Calu3 (cell line): ENCODE measurements around the gene RFX3. TPM values are rescaled to one million over a fixed set of nuclear protein-coding genes. Genes with fewer than 3 reads are reported as not detected.

Source experiments
- BruUV-seq: library from RNA; stranded (reverse); fragments of 400-500 nt; replicated peaks from 2 replicates; lab custom pipeline; 2021; lab: Mats Ljungman, UMichigan
- CTCF ChIA-PET: fragments of 300-600 bp; sonication (Branson Sonifier 250); formaldehyde crosslinking; loops from one replicate; lab custom pipeline; 2022; ENCODE audit warnings: antibody characterized with exemption; lab: Charles Lee
- DNase-seq: peaks from one replicate; pipeline ENCODE4 v3.0.0; 2022
- H3K27ac Mint-ChIP-seq: one replicate; pipeline ENCODE4 v1.8.0; 2022; ENCODE audit warnings: mixed read lengths; ENCODE audit not compliant: unreplicated experiment
- H3K27me3 Mint-ChIP-seq: one replicate; pipeline ENCODE4 v1.8.0; 2022; ENCODE audit warnings: mixed read lengths; ENCODE audit not compliant: unreplicated experiment
- H3K36me3 Mint-ChIP-seq: one replicate; pipeline ENCODE4 v1.8.0; 2022; ENCODE audit warnings: mild to moderate bottlenecking, moderate library complexity, mixed read lengths; ENCODE audit not compliant: insufficient read depth, unreplicated experiment
- H3K4me1 Mint-ChIP-seq: one replicate; pipeline ENCODE4 v1.8.0; 2022; ENCODE audit warnings: mild to moderate bottlenecking, low read depth, mixed read lengths; ENCODE audit not compliant: unreplicated experiment
- H3K4me3 Mint-ChIP-seq: one replicate; pipeline ENCODE4 v1.8.0; 2022; ENCODE audit warnings: mild to moderate bottlenecking, low read depth, moderate library complexity, mixed read lengths; ENCODE audit not compliant: unreplicated experiment
- H3K9me3 Mint-ChIP-seq: one replicate; pipeline ENCODE4 v1.8.0; 2022; ENCODE audit warnings: low read depth, mixed read lengths; ENCODE audit not compliant: unreplicated experiment
- intact Hi-C: fragments of 100-400 bp; cut with micrococcal nuclease; formaldehyde crosslinking; loops from one replicate; pipeline ENCODE4 v1.10.0; 2022; ENCODE audit not compliant: unreplicated experiment
- total RNA-seq: library from RNA; stranded (reverse); gene quantifications from 2 replicates; pipeline ENCODE4 v1.2.3, GENCODE V29; 2022
- TF ChIP-seq, protein P1 (sequence below): fragments of 200-600 bp; IDR thresholded peaks from one replicate; pipeline ENCODE4 v1.8.0; 2022; ENCODE audit warnings: antibody characterized with exemption; ENCODE audit not compliant: unreplicated experiment

Gene RFX3
- total RNA-seq, 1 experiment from 2014 or later, result 10.1 TPM

DNA sequence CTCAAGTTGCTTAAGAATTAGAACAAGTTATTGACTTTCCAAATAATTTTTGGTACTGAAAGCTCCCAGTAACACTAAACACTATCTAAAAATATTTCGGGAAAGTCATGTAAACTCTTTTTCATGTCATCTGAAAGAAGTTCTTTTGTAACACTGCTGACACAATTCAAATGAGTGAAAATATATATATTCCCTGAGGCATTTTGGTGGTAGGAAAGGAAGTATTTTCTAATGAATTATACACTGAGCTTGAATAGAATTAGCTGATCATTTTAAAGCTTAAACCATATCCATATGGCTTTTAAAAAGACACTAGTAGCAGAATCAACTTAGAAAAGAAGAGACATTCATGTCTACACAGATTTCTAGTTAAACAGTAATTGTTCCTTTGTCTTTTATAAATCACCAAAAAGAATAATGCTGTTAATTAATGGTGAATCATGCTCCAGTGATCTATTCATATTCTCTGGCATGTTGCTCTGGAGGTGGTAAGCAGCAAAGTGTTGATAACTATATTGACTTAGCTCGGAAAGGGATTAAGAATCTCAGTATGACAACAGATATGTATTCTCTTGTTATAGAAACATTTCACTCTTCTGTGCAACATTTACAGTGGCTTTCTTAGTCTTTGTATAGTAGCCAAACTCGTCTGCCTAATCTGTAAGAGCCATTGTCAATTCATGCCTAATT is 27.4 kb upstream of the RFX3 start:
- intact Hi-C loops, result no loop called here
- Mint-ChIP-seq H3K27me3 (no peaks in the 10 kb centered on the region), H3K4me3 (no peak overlapping the region), H3K4me1 (peaks cover 23% of the 10 kb centered on the region), H3K9me3 (no peaks in the 10 kb centered on the region), H3K27ac (no peak overlapping the region), H3K36me3 (no peaks in the 10 kb centered on the region)
- CTCF ChIA-PET, result no interaction called here
- DNase-seq, result no peak
- TF ChIP-seq, protein P1, sequence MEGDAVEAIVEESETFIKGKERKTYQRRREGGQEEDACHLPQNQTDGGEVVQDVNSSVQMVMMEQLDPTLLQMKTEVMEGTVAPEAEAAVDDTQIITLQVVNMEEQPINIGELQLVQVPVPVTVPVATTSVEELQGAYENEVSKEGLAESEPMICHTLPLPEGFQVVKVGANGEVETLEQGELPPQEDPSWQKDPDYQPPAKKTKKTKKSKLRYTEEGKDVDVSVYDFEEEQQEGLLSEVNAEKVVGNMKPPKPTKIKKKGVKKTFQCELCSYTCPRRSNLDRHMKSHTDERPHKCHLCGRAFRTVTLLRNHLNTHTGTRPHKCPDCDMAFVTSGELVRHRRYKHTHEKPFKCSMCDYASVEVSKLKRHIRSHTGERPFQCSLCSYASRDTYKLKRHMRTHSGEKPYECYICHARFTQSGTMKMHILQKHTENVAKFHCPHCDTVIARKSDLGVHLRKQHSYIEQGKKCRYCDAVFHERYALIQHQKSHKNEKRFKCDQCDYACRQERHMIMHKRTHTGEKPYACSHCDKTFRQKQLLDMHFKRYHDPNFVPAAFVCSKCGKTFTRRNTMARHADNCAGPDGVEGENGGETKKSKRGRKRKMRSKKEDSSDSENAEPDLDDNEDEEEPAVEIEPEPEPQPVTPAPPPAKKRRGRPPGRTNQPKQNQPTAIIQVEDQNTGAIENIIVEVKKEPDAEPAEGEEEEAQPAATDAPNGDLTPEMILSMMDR, result no peak
- no TSS peak for BruUV-seq

GRCh38 chr9:3549225-3549624 is 23.4 kb upstream of the RFX3 start:
- intact Hi-C loops, result no loop called here
- Mint-ChIP-seq H3K4me3 (no peak overlapping the region), H3K36me3 (no peaks in the 10 kb centered on the region), H3K9me3 (no peaks in the 10 kb centered on the region), H3K27me3 (no peaks in the 10 kb centered on the region), H3K27ac (no peak overlapping the region), H3K4me1 (peaks cover 12% of the 10 kb centered on the region)
- DNase-seq, result no peak
- CTCF ChIA-PET, result no interaction called here
- TF ChIP-seq, protein P1, result no peak
- no TSS peak for BruUV-seq

- CTCF ChIA-PET, result no interaction called here
- H3K4me3 Mint-ChIP-seq, result no peak overlapping the region
- no peak overlapping the region for H3K27ac Mint-ChIP-seq
- no peaks in the 10 kb centered on the region for H3K27me3 Mint-ChIP-seq
- no TSS peak for BruUV-seq
- intact Hi-C loops, result no loop called here
- peaks cover 7% of the 10 kb centered on the region for H3K4me1 Mint-ChIP-seq
- no peaks in the 10 kb centered on the region for H3K9me3 Mint-ChIP-seq
- TF ChIP-seq, protein P1, result no peak
- H3K36me3 Mint-ChIP-seq, result no peaks in the 10 kb centered on the region
- no peak for DNase-seq
Measured at GRCh38 chr9:3548648-3549047, 22.8 kb upstream of the RFX3 start.

- Mint-ChIP-seq H3K4me1 (no peaks in the 10 kb centered on the region), H3K9me3 (no peaks in the 10 kb centered on the region), H3K36me3 (no peaks in the 10 kb centered on the region), H3K4me3 (no peak overlapping the region), H3K27ac (no peak overlapping the region), H3K27me3 (no peaks in the 10 kb centered on the region)
- intact Hi-C loops, result no loop called here
- no peak for DNase-seq
- BruUV-seq, result no TSS peak
- TF ChIP-seq, protein P1, result no peak
- CTCF ChIA-PET, result no interaction called here
Measured at GRCh38 chr9:3541206-3541605, 15.4 kb upstream of the RFX3 start.
